HG03442 (cell line): Measurements from ENCODE around the gene SCN4B.
"Not testable (repeated sequence)": the region's sequence is repeated elsewhere in the genome, so short reads cannot be mapped to it uniquely, and the experiment has no call there.

Experiments
- ATAC-seq: cut with Tn5 transposase; IDR thresholded peaks from one replicate; pipeline ENCODE4 v1.9.1; 2021; ENCODE audit warnings: mild to moderate bottlenecking, moderate library complexity; ENCODE audit not compliant: unreplicated experiment

SCN4B gene, protein sequence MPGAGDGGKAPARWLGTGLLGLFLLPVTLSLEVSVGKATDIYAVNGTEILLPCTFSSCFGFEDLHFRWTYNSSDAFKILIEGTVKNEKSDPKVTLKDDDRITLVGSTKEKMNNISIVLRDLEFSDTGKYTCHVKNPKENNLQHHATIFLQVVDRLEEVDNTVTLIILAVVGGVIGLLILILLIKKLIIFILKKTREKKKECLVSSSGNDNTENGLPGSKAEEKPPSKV

DNA sequence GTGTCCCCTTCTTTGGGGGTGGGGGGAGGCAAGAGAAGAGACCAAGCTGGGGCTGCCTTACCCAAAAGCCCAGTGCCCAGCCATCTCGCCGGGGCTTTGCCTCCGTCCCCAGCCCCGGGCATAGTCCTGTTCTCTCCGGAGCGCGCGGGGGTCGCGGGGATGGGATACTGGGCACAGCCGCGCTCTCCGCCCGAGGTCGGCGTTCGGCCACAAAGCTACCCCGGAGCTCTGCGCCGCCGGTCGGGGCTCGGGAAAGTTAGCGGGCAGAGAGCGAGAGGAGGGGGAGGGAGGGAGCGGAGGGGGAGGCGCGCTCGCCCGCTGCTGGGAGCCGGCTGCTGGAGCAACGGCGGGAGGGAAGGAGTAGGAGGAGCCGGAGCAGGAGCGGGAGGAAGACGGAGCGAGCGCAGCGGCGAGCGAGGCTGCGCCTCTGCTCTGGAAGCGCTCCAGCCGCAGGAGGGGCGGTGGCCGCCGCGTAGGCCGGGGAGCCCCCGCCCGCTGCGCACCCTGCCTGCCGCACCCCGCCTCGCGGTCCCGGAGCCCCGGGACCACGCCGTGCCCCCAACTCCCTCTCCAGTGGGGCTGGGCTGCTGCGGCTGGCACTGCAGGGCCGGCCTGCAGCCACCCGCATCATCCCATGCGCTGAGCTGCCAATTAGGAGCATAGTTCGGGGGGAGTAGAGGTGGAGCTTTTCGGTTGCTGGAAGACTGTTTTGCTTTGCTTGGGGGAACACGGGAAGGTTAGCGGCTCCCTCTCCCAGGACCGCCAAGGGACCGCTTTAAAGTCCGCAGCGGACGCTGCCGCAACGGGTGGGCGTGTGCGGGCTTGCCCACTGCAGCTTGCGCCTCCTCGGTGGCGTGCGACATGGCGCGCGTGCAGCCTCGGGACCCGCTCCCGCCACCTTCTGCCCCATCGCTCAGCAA lies at the start of gene SCN4B:
TSS of gene SCN4B (minus strand) at position 272 of the 920 bp plus-strand sequence. CDS start at position 122, 150 bp downstream.
- ATAC-seq, result no peak

DNA sequence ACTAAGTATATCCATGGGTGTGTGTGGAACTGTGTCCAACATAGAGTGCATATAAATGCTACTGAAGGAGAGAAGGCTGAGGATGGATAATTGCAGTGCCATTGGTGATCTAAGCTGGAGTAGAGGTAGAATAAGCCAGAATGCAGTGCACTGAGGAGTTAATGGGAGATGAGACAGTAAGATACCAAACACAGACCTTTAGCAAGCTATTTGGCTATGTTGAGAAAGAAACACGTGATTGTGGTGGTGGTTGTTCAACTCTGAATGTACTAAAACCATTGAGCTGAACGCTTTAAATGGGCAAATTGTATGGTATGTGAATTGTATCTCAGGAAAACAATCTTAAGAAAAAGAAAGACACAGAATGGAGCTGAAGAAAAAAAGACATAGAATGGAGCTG lies 49.3 kb upstream of the SCN4B start:
- ATAC-seq, result no peak

GRCh38 chr11:118200901-118201680 lies 48.5 kb upstream of the SCN4B start:
- ATAC-seq, result no peak

DNA sequence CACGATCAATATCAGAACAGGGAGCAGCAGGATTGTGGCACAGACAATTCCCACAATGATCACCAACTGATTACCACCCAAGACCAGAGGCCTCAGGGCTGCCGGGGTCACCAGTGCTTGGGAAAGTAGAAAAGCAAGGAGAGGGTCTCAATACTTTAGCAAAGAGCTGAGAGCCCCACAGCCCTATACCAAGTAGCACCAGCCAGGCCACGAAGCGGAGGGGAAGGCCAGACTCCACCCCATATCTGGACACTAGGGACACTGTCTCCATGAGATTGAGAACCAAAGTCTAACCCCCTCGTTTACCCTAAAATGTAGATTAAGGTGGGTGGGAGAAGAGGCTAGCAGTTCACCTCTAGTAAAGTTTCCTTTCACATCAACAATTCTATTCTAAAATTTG lies 47.9 kb upstream of the SCN4B start:
- no peak for ATAC-seq

DNA sequence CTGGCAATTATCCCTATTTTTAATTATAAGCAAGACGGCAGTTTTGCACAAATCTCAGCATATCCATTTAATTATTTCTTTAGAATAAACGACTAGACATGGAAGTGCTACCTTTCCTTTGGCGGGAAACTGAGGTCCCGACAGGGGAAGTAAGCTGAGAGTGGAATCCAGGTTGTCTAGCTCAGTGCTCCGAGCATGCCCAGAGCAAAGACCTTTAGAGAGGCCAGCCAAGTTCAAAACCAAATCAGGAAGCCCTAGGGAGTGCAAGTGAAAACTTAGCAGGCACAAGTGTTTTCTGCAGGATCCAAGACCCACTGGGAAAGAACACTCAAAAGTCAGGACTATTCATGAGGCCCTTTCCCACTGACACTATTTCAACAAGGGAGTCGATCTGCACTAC lies 46.5 kb upstream of the SCN4B start:
- ATAC-seq, result no peak

- ATAC-seq, result no peak
These were observed 45.7 kb upstream of the SCN4B start for GRCh38 chr11:118198370-118198769.

DNA sequence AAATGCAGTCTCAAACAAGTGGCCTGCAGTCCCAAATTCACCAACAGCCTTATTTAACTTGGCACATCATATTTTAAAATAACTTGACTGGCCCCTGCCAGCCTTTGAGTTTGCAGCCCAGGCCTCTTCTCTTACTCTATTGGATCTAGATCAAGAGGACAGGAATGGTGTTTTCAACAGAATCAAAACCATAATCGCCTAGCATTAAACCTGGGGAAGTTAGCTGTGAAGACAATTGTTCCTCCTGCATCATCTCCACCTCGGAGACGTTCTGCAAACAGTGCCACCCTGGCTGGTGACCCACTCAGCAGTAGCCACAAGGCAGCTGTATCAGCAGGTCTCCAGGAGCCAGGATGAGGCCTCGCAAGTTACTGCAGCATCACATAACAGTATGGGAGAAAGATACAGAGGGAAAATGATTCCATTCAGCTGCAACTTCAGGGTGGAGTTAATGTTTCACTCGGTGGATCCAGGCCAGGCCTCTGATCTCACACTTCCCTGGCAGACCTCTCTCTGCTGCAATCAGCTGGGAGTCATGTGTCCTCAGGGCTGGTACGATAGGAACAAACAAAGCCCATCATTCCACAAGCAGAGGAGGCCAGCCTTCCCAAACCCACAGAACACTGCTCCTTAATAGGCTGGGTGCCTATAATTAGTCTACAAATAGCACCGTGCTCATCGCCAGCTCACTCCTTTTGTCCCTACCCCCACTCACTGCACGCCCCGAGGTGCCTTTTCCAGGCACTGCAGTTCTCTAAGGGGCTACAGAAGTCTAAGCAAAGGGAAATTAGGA lies 42.4 kb upstream of the SCN4B start:
- ATAC-seq, result no peak

GRCh38 chr11:118193910-118194566 lies 41.4 kb upstream of the SCN4B start:
- ATAC-seq, result no peak

- ATAC-seq, result not testable (repeated sequence)
These were observed 40.2 kb upstream of the SCN4B start for GRCh38 chr11:118192817-118193216.

DNA sequence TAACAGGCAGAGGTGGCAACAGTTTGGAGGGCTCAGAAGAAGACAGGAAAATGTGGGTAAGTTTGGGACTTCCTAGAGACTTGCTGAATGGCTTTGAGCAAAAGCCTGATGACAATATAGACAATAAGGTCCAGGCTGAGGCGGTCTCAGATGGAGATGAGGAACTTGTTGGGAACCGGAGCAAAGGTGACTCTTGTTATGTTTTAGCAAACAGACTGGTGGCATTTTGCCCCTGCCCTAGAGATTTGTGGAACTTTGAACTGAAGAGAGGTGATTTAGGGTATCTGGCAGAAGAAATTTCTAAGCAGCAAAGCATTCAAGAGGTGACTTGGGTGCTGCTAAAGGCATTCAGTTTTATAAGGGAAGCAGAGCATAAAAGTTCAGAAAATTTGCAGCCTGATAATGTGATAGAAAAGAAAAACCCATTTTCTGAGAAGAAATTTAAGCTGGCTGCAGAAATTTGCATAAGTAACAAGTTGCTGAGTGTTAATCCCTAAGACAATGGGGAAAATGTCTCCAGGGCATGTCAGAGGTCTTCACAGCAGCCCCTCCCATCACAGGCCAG lies 38.4 kb upstream of the SCN4B start:
- not testable (repeated sequence) for ATAC-seq

DNA sequence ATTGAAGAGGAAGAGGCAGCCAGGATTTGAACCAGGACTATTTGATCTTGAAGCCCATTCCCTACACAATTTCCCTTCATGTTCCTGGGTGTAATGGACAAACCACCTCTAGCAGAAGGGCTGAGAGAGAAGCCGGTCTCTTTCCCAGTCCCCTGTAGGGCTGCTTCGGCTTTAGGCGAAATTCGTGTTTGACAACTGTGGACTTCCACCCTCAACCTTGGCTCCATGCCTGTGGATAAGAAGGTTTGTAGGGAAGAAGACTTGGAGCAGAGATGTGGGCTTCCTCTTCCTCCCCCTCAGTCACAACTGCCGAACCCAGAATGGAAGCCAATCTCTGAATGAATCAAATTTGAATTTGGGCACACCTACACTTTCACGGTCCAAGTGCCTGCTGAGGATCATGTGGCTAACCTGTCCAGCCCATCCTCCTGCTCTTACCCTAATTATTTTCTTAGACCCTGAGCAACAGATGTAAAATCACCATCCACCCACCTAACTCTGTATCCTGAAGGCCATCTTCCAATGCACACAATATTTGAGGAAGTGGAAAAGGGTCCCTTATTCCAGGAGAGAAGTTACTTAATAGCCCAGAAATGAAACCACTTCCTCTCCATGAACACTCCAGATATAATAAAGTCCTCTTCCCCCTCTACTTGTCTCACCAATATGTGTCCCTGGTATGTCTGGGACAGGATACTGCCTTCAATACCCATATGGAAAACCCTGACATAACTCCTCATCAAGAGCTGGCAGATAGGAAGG lies 33.9 kb upstream of the SCN4B start:
- no peak for ATAC-seq

- no peak for ATAC-seq
These were observed 32.4 kb upstream of the SCN4B start for GRCh38 chr11:118184784-118185579.

GRCh38 chr11:118183691-118184090 lies 31.1 kb upstream of the SCN4B start:
- not testable (repeated sequence) for ATAC-seq

GRCh38 chr11:118180300-118180703 lies 27.7 kb upstream of the SCN4B start:
- no peak for ATAC-seq

DNA sequence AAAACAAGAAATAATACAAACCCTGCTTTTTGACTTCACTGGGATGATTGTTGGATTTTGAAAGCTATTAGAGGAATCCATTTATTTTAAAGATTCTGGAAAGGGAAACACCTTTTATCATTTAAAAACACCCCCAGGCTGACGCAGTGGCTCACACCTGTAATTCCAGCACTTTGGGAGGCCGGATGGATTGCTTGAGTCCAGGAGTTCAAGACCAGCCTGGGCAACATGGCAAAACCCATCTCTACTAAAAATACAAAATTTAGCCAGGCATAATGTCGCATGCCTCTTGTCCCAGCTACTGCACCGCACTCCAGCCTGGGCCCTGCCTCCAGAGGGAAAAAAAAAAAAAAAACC lies 24.1 kb upstream of the SCN4B start:
- ATAC-seq, result no peak

- ATAC-seq, result no peak
These were observed 23.6 kb upstream of the SCN4B start, which contains the start of gene SCN2B for GRCh38 chr11:118175993-118176777. SCN2B (minus strand) TSS chr11:118176639; CDS start chr11:118176431, 208 bp downstream.
